Liver (tissue), 9 donors: ENCODE results near the gene HDAC9. TPM values are rescaled to one million over a fixed set of nuclear protein-coding genes. Genes with fewer than 3 reads are reported as not detected.
"Not testable (repeated sequence)": the region's sequence is repeated elsewhere in the genome, so short reads cannot be mapped to it uniquely, and the experiment has no call there.

Experiments
- DNase-seq: peaks from one replicate; pipeline ENCODE4 v3.0.0-alpha.2; 2017; ENCODE audit warnings: low spot score
- H3K27ac ChIP-seq, 2 donors: one replicate each; pipeline ENCODE4 v1.7.0; 2013; ENCODE audit warnings: inconsistent platforms in 2 of 2, low read length in 2 of 2, control low read depth in 1 of 2, low read depth in 1 of 2, mild to moderate bottlenecking in 1 of 2
- H3K27me3 ChIP-seq, 4 donors: one replicate each; pipeline versions ENCODE4 v1.6.1 to v1.7.0; 2013; ENCODE audit warnings: low read length in 3 of 4, inconsistent platforms in 1 of 4, mild to moderate bottlenecking in 1 of 4, moderate library complexity in 1 of 4; ENCODE audit not compliant: control insufficient read depth in 4 of 4, insufficient read depth in 4 of 4
- H3K36me3 ChIP-seq, 4 donors: one replicate each; pipeline versions ENCODE4 v1.6.1 to v1.7.0; 2013; ENCODE audit warnings: low read length in 3 of 4, mild to moderate bottlenecking in 3 of 4, low read depth in 1 of 4, moderate library complexity in 1 of 4; ENCODE audit not compliant: control insufficient read depth in 4 of 4, insufficient read depth in 3 of 4
- H3K4me1 ChIP-seq, 4 donors: one replicate each; pipeline versions ENCODE4 v1.6.1 to v1.7.0; 2013; ENCODE audit warnings: low read length in 3 of 4, mild to moderate bottlenecking in 3 of 4, moderate library complexity in 1 of 4; ENCODE audit not compliant: control insufficient read depth in 4 of 4, insufficient read depth in 4 of 4
- H3K4me3 ChIP-seq, 3 donors: one replicate each; pipeline versions ENCODE4 v1.6.1 to v1.7.0; 2013; ENCODE audit warnings: low read length in 3 of 3, control low read depth in 1 of 3, low read depth in 1 of 3, mild to moderate bottlenecking in 1 of 3
- H3K9ac ChIP-seq, 2 donors: one replicate each; pipeline ENCODE4 v1.7.0; 2013; ENCODE audit warnings: low read length in 2 of 2, mild to moderate bottlenecking in 2 of 2, moderate library complexity in 2 of 2, control low read depth in 1 of 2, low read depth in 1 of 2
- H3K9me3 ChIP-seq, 4 donors: one replicate each; pipeline versions ENCODE4 v1.6.1 to v1.7.0; 2013; ENCODE audit warnings: low read length in 3 of 4; ENCODE audit not compliant: control insufficient read depth in 4 of 4
- EGR1 ChIP-seq, 2 donors: IDR thresholded peaks; 2 replicates each; pipeline ENCODE4 v1.6.1; 2016 to 2018; ENCODE audit warnings: antibody characterized with exemption in 2 of 2, low read depth in 2 of 2
- HNF4A ChIP-seq, 2 donors: conservative IDR thresholded peaks; 2 replicates each; pipeline ENCODE4 v1.6.1; 2016; ENCODE audit warnings: antibody characterized with exemption in 2 of 2, mild to moderate bottlenecking in 2 of 2
- HNF4G ChIP-seq: IDR thresholded peaks from 2 replicates; pipeline ENCODE4 v1.6.1; 2016; ENCODE audit warnings: antibody characterized with exemption
- JUND ChIP-seq, 2 donors: IDR thresholded peaks; 2 replicates each; pipeline ENCODE4 v1.6.1; 2016; ENCODE audit warnings: antibody characterized with exemption in 2 of 2
- NR2F2 ChIP-seq: IDR thresholded peaks from 2 replicates; pipeline ENCODE4 v1.6.1; 2016; ENCODE audit warnings: antibody characterized with exemption
- RAD21 ChIP-seq, 2 donors: IDR thresholded peaks; 2 replicates each; pipeline ENCODE4 v1.6.1; 2016; ENCODE audit warnings: antibody characterized with exemption in 2 of 2, mild to moderate bottlenecking in 2 of 2
- RXRA ChIP-seq, 2 donors: IDR thresholded peaks; 2 replicates each; pipeline ENCODE4 v1.6.1; 2017 to 2018; ENCODE audit warnings: antibody characterized with exemption in 2 of 2, mild to moderate bottlenecking in 1 of 2
- SP1 ChIP-seq: IDR thresholded peaks from 2 replicates; pipeline ENCODE4 v1.6.1; 2018; ENCODE audit warnings: antibody characterized with exemption, mild to moderate bottlenecking
- TAF1 ChIP-seq: conservative IDR thresholded peaks from 2 replicates; pipeline ENCODE4 v1.6.1; 2016; ENCODE audit warnings: antibody characterized with exemption, mild to moderate bottlenecking
- YY1 ChIP-seq: IDR thresholded peaks from 2 replicates; pipeline ENCODE4 v1.6.1; 2016; ENCODE audit warnings: antibody characterized with exemption, mild to moderate bottlenecking
- WGBS: extraction: QIAGEN DNeasy Blood & Tissue Kit; methylation state at CpG from one replicate; pipeline ENCODE4 v1.1.7; 2013; 5-methylcytosine and 5-hydroxymethylcytosine counted together
- polyA plus RNA-seq, 2 donors: library from polyadenylated mRNA; stranded (reverse) in 1 of 2; unstranded in 1 of 2; fragments of 200-250 nt in 1 of 2; fragments of >200 nt in 1 of 2; fragmentation: Nextera tagmentation in 1 of 2; extraction: Ambion mirVana in 1 of 2; gene quantifications; one replicate each; pipeline versions ENCODE4 v1.2.1 to v1.2.3, GENCODE V29; 2013 to 2015
- total RNA-seq, 2 donors: library from RNA; depleted of rRNA; stranded (reverse); fragments of >200 nt; gene quantifications; one replicate each; pipeline ENCODE4 v1.2.3, GENCODE V29; 2014
- TF ChIP-seq, protein P1 (sequence below): IDR thresholded peaks from 2 replicates; pipeline ENCODE4 v1.6.1; 2016; ENCODE audit warnings: antibody characterized with exemption
- TF ChIP-seq, protein P2 (sequence below): fragments of 150-350 bp; IDR thresholded peaks from 2 replicates; pipeline ENCODE4 v1.5.1; 2017; ENCODE audit warnings: improper control_type of control experiment, low read depth, low read length; ENCODE audit not compliant: missing input control
- TF ChIP-seq, protein P3 (sequence below): IDR thresholded peaks from 2 replicates; pipeline ENCODE4 v1.6.1; 2016; ENCODE audit warnings: antibody characterized with exemption
- TF ChIP-seq, protein P4 (sequence below): IDR thresholded peaks from 2 replicates; pipeline ENCODE4 v1.6.1; 2016; ENCODE audit warnings: antibody characterized with exemption
- TF ChIP-seq, protein P5 (sequence below): IDR thresholded peaks from 2 replicates; pipeline ENCODE4 v1.6.1; 2016; ENCODE audit warnings: antibody characterized with exemption, mild to moderate bottlenecking
- donor health status: healthy.
- donor health status: healthy.
- donor health status: healthy.
- donor health status: healthy.
- donor health status: healthy.

The HDAC9 gene
- total and polyA plus RNA-seq, 4 donors = 1.0 to 10.1 (median 2.3) TPM

DNA sequence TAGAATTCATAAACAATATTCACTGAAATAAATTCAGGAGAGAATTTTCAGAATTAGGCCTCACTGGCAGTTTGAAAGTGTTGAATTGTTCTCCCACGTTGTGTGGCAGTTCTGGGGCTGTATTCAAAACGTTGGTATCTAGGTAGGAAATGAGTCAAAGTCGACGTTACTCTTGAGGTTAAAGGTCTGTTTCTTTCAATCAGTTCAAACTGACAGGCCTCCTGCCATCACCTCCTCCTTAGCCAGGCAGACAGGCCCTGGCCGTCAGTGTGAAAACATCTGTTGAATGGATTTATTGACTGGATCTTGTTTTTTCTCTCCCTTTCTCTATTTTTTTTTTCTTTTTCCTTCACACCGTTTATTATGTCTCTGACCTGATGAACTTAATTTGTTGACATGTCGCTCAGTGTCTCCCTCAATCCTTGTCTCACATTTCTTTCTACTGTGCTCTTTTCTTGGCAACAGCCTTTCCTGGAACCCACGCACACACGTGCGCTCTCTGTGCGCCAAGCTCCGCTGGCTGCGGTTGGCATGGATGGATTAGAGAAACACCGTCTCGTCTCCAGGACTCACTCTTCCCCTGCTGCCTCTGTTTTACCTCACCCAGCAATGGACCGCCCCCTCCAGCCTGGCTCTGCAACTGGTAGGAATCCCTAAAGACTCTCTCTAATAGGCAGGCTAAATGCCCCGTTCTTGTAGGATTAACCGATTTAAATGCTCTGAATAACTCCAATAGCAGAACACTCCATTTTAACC, 231.7 kb downstream of the HDAC9 start:
- DNase-seq = no peak
- Histone ChIP-seq H3K36me3 (no peaks in the 10 kb centered on the region), H3K9ac (no peak overlapping the region), H3K4me3 (no peak overlapping the region), H3K27ac (no peak overlapping the region), H3K4me1 (no peaks in the 10 kb centered on the region), H3K27me3 (no peaks in the 10 kb centered on the region), H3K9me3 (no peaks in the 10 kb centered on the region)
- WGBS = 66% methylated on average over 18 of the region's 18 CpGs
- TF ChIP-seq SP1 (no peak), EGR1 (IDR thresholded peaks at IDR 0.05; ENCODE audit: low read depth in 2 of 2) (no peak), HNF4G (no peak), JUND (IDR thresholded peaks at IDR 0.05) (no peak), HNF4A (conservative IDR thresholded peaks at IDR 0.05) (no peak), NR2F2 (no peak), RXRA (IDR thresholded peaks at IDR 0.05) (no peak)
- TF ChIP-seq, protein P1, sequence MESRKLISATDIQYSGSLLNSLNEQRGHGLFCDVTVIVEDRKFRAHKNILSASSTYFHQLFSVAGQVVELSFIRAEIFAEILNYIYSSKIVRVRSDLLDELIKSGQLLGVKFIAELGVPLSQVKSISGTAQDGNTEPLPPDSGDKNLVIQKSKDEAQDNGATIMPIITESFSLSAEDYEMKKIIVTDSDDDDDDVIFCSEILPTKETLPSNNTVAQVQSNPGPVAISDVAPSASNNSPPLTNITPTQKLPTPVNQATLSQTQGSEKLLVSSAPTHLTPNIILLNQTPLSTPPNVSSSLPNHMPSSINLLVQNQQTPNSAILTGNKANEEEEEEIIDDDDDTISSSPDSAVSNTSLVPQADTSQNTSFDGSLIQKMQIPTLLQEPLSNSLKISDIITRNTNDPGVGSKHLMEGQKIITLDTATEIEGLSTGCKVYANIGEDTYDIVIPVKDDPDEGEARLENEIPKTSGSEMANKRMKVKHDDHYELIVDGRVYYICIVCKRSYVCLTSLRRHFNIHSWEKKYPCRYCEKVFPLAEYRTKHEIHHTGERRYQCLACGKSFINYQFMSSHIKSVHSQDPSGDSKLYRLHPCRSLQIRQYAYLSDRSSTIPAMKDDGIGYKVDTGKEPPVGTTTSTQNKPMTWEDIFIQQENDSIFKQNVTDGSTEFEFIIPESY = no peak
- TF ChIP-seq, protein P2, sequence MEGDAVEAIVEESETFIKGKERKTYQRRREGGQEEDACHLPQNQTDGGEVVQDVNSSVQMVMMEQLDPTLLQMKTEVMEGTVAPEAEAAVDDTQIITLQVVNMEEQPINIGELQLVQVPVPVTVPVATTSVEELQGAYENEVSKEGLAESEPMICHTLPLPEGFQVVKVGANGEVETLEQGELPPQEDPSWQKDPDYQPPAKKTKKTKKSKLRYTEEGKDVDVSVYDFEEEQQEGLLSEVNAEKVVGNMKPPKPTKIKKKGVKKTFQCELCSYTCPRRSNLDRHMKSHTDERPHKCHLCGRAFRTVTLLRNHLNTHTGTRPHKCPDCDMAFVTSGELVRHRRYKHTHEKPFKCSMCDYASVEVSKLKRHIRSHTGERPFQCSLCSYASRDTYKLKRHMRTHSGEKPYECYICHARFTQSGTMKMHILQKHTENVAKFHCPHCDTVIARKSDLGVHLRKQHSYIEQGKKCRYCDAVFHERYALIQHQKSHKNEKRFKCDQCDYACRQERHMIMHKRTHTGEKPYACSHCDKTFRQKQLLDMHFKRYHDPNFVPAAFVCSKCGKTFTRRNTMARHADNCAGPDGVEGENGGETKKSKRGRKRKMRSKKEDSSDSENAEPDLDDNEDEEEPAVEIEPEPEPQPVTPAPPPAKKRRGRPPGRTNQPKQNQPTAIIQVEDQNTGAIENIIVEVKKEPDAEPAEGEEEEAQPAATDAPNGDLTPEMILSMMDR = no peak
- TF ChIP-seq, protein P3, sequence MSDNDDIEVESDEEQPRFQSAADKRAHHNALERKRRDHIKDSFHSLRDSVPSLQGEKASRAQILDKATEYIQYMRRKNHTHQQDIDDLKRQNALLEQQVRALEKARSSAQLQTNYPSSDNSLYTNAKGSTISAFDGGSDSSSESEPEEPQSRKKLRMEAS = no peak

DNA sequence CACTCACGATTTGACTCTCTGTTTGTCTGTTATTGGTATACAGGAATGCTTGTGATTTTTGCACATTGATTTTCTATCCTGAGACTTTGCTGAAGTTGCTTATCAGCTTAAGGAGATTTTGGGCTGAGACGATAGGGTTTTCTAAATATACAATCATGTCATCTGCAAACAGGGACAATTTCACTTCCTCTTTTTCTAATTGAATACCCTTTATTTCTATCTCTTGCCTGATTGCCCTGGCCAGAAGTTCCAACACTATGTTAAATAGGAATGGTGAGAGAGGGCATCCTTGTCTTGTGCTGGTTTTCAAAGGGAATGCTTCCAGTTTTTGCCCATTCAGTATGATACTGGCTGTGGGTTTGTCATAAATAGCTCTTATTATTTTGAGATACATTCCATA, 240.5 kb downstream of the HDAC9 start:
- H3K36me3 ChIP-seq, H3K9me3 ChIP-seq, H3K27ac ChIP-seq, H3K4me3 ChIP-seq, H3K9ac ChIP-seq, DNase-seq, H3K4me1 ChIP-seq, H3K27me3 ChIP-seq: not testable (repeated sequence)
- 43% methylated on average over 2 of the region's 2 CpGs for WGBS

DNA sequence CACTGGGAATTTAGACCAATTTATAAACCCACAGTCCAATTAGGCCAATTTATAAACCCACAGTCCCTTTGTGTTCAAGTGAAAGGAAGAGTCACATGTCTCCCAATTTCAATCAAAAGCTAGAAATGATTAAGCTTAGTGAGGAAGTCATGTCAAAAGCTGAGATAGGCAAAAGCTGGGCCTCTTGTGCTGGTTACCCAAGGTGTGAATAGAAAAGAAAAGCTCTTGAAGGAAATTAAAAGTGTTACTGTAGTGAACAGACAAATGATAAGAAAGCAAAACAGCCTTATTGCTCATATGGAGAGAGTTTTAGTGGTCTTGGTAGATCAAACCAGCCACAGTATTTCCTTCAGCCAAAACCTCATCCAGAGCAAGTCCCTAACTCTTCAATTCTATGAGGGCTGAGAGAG, 245.0 kb downstream of the HDAC9 start:
- H3K9ac ChIP-seq = no peak overlapping the region
- DNase-seq = no peak
- no peaks in the 10 kb centered on the region for H3K9me3 ChIP-seq
- H3K36me3 ChIP-seq = no peaks in the 10 kb centered on the region
- no peak overlapping the region for H3K4me3 ChIP-seq
- no peaks in the 10 kb centered on the region for H3K4me1 ChIP-seq
- TF ChIP-seq, protein P4, sequence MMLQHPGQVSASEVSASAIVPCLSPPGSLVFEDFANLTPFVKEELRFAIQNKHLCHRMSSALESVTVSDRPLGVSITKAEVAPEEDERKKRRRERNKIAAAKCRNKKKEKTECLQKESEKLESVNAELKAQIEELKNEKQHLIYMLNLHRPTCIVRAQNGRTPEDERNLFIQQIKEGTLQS = no peak
- no peak for TF ChIP-seq RAD21 (IDR thresholded peaks at IDR 0.05)
- no peak for TF ChIP-seq SP1
- no peak for TF ChIP-seq YY1
- TF ChIP-seq NR2F2 = no peak
- no peak for TF ChIP-seq TAF1
- TF ChIP-seq, protein P5, sequence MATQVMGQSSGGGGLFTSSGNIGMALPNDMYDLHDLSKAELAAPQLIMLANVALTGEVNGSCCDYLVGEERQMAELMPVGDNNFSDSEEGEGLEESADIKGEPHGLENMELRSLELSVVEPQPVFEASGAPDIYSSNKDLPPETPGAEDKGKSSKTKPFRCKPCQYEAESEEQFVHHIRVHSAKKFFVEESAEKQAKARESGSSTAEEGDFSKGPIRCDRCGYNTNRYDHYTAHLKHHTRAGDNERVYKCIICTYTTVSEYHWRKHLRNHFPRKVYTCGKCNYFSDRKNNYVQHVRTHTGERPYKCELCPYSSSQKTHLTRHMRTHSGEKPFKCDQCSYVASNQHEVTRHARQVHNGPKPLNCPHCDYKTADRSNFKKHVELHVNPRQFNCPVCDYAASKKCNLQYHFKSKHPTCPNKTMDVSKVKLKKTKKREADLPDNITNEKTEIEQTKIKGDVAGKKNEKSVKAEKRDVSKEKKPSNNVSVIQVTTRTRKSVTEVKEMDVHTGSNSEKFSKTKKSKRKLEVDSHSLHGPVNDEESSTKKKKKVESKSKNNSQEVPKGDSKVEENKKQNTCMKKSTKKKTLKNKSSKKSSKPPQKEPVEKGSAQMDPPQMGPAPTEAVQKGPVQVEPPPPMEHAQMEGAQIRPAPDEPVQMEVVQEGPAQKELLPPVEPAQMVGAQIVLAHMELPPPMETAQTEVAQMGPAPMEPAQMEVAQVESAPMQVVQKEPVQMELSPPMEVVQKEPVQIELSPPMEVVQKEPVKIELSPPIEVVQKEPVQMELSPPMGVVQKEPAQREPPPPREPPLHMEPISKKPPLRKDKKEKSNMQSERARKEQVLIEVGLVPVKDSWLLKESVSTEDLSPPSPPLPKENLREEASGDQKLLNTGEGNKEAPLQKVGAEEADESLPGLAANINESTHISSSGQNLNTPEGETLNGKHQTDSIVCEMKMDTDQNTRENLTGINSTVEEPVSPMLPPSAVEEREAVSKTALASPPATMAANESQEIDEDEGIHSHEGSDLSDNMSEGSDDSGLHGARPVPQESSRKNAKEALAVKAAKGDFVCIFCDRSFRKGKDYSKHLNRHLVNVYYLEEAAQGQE = no peak
- TF ChIP-seq, protein P2 = no peak
- TF ChIP-seq HNF4G = no peak
- no peak for TF ChIP-seq JUND (IDR thresholded peaks at IDR 0.05)
- no peak for TF ChIP-seq RXRA (IDR thresholded peaks at IDR 0.05)
- H3K27me3 ChIP-seq = no peaks in the 10 kb centered on the region
- no peak overlapping the region for H3K27ac ChIP-seq
